Measurements from ENCODE around the gene RPL5.

RPL5 gene

GRCh38 chr1:92808381-92808780 lies 23.5 kb upstream of the RPL5 start:
- H3K27ac ChIP-seq, result no peak overlapping the region
- H3K9ac ChIP-seq (ENCODE audit: insufficient read length), result no peak overlapping the region
- no peaks in the 10 kb centered on the region for H3K36me3 ChIP-seq (ENCODE audit: insufficient read depth, low read length)
- DNase-seq (ENCODE audit: low read depth, low spot score), result no peak
- TF ChIP-seq EZH2 (IDR thresholded peaks at IDR 0.05) (no peak), POLR2AphosphoS5 (IDR thresholded peaks at IDR 0.05; ENCODE audit: borderline replicate concordance, low read depth, low read length) (no peak), FOXP2 (optimal IDR thresholded peaks at IDR 0.05; ENCODE audit: control extremely low read depth, extremely low read length, insufficient read depth) (no peak)
- H3K4me3 ChIP-seq, result no peak overlapping the region
- H3K9me3 ChIP-seq (ENCODE audit: low read depth, low read length), result no peaks in the 10 kb centered on the region

GRCh38 chr1:92816732-92817131 lies 15.1 kb upstream of the RPL5 start:
- no peak for DNase-seq (ENCODE audit: low read depth, low spot score)
- no peak overlapping the region for H3K4me3 ChIP-seq
- H3K9me3 ChIP-seq (ENCODE audit: low read depth, low read length), result no peaks in the 10 kb centered on the region
- TF ChIP-seq POLR2AphosphoS5 (IDR thresholded peaks at IDR 0.05; ENCODE audit: borderline replicate concordance, low read depth, low read length), result no peak
- TF ChIP-seq EZH2 (IDR thresholded peaks at IDR 0.05), result no peak
- TF ChIP-seq FOXP2 (optimal IDR thresholded peaks at IDR 0.05; ENCODE audit: control extremely low read depth, extremely low read length, insufficient read depth), result no peak
- H3K27ac ChIP-seq, result no peak overlapping the region
- H3K36me3 ChIP-seq (ENCODE audit: insufficient read depth, low read length), result no peaks in the 10 kb centered on the region
- H3K9ac ChIP-seq (ENCODE audit: insufficient read length), result no peak overlapping the region

- Histone ChIP-seq H3K27ac (no peak overlapping the region), H3K36me3 (ENCODE audit: insufficient read depth, low read length) (no peaks in the 10 kb centered on the region), H3K4me3 (no peak overlapping the region), H3K9me3 (ENCODE audit: low read depth, low read length) (no peaks in the 10 kb centered on the region), H3K9ac (ENCODE audit: insufficient read length) (no peak overlapping the region)
- DNase-seq (ENCODE audit: low read depth, low spot score), result no peak
- TF ChIP-seq EZH2 (IDR thresholded peaks at IDR 0.05) (no peak), FOXP2 (optimal IDR thresholded peaks at IDR 0.05; ENCODE audit: control extremely low read depth, extremely low read length, insufficient read depth) (no peak), POLR2AphosphoS5 (IDR thresholded peaks at IDR 0.05; ENCODE audit: borderline replicate concordance, low read depth, low read length) (no peak)
Measured at GRCh38 chr1:92817137-92817697, 14.6 kb upstream of the RPL5 start.

- Histone ChIP-seq H3K9ac (ENCODE audit: insufficient read length) (no peak overlapping the region), H3K9me3 (ENCODE audit: low read depth, low read length) (no peaks in the 10 kb centered on the region), H3K4me3 (no peak overlapping the region), H3K36me3 (ENCODE audit: insufficient read depth, low read length) (no peaks in the 10 kb centered on the region), H3K27ac (no peak overlapping the region)
- no peak for DNase-seq (ENCODE audit: low read depth, low spot score)
- TF ChIP-seq FOXP2 (optimal IDR thresholded peaks at IDR 0.05; ENCODE audit: control extremely low read depth, extremely low read length, insufficient read depth), result no peak
Measured at GRCh38 chr1:92817986-92818764, 13.7 kb upstream of the RPL5 start.

GRCh38 chr1:92820024-92820423 lies 11.8 kb upstream of the RPL5 start:
- Histone ChIP-seq H3K36me3 (ENCODE audit: insufficient read depth, low read length) (no peaks in the 10 kb centered on the region), H3K9ac (ENCODE audit: insufficient read length) (no peak overlapping the region), H3K9me3 (ENCODE audit: low read depth, low read length) (no peaks in the 10 kb centered on the region), H3K4me3 (no peak overlapping the region), H3K27ac (no peak overlapping the region)
- no peak for DNase-seq (ENCODE audit: low read depth, low spot score)
- TF ChIP-seq EZH2 (IDR thresholded peaks at IDR 0.05) (no peak), FOXP2 (optimal IDR thresholded peaks at IDR 0.05; ENCODE audit: control extremely low read depth, extremely low read length, insufficient read depth) (no peak), POLR2AphosphoS5 (IDR thresholded peaks at IDR 0.05; ENCODE audit: borderline replicate concordance, low read depth, low read length) (no peak)

GRCh38 chr1:92820551-92820950 lies 11.3 kb upstream of the RPL5 start:
- no peak overlapping the region for H3K9ac ChIP-seq (ENCODE audit: insufficient read length)
- H3K36me3 ChIP-seq (ENCODE audit: insufficient read depth, low read length), result no peaks in the 10 kb centered on the region
- H3K27ac ChIP-seq, result no peak overlapping the region
- no peak overlapping the region for H3K4me3 ChIP-seq
- no peak for DNase-seq (ENCODE audit: low read depth, low spot score)
- no peaks in the 10 kb centered on the region for H3K9me3 ChIP-seq (ENCODE audit: low read depth, low read length)
- TF ChIP-seq EZH2 (IDR thresholded peaks at IDR 0.05), result no peak
- no peak for TF ChIP-seq POLR2AphosphoS5 (IDR thresholded peaks at IDR 0.05; ENCODE audit: borderline replicate concordance, low read depth, low read length)
- no peak for TF ChIP-seq FOXP2 (optimal IDR thresholded peaks at IDR 0.05; ENCODE audit: control extremely low read depth, extremely low read length, insufficient read depth)

GRCh38 chr1:92822879-92823278 lies 9.0 kb upstream of the RPL5 start:
- Histone ChIP-seq H3K36me3 (ENCODE audit: insufficient read depth, low read length) (no peaks in the 10 kb centered on the region), H3K27ac (no peak overlapping the region), H3K9ac (ENCODE audit: insufficient read length) (no peak overlapping the region), H3K4me3 (no peak overlapping the region), H3K9me3 (ENCODE audit: low read depth, low read length) (no peaks in the 10 kb centered on the region)
- no peak for DNase-seq (ENCODE audit: low read depth, low spot score)
- TF ChIP-seq POLR2AphosphoS5 (IDR thresholded peaks at IDR 0.05; ENCODE audit: borderline replicate concordance, low read depth, low read length) (no peak), FOXP2 (optimal IDR thresholded peaks at IDR 0.05; ENCODE audit: control extremely low read depth, extremely low read length, insufficient read depth) (no peak), EZH2 (IDR thresholded peaks at IDR 0.05) (no peak)

GRCh38 chr1:92826792-92827191 lies 5.0 kb upstream of the RPL5 start:
- no peaks in the 10 kb centered on the region for H3K36me3 ChIP-seq (ENCODE audit: insufficient read depth, low read length)
- no peak for TF ChIP-seq FOXP2 (optimal IDR thresholded peaks at IDR 0.05; ENCODE audit: control extremely low read depth, extremely low read length, insufficient read depth)
- no peak for TF ChIP-seq EZH2 (IDR thresholded peaks at IDR 0.05)
- no peak for TF ChIP-seq POLR2AphosphoS5 (IDR thresholded peaks at IDR 0.05; ENCODE audit: borderline replicate concordance, low read depth, low read length)
- no peak overlapping the region for H3K4me3 ChIP-seq
- no peak overlapping the region for H3K9ac ChIP-seq (ENCODE audit: insufficient read length)
- DNase-seq (ENCODE audit: low read depth, low spot score), result no peak
- H3K27ac ChIP-seq, result no peak overlapping the region
- no peaks in the 10 kb centered on the region for H3K9me3 ChIP-seq (ENCODE audit: low read depth, low read length)
